Measurements from ENCODE around the gene PISD.

The PISD gene

GRCh38 chr22:31610611-31611010 lies 51.4 kb downstream of the PISD start:
- H3K79me2 ChIP-seq (ENCODE audit: insufficient read depth, low read length): no peaks in the 10 kb centered on the region
- no peaks in the 10 kb centered on the region for H3K9me2 ChIP-seq (replicated peaks; ENCODE audit: low read depth, low read length)
- no peaks in the 10 kb centered on the region for H3K36me3 ChIP-seq (ENCODE audit: insufficient read depth, low read length)
- H3K27me3 ChIP-seq (ENCODE audit: insufficient read depth, low read length, poor library complexity, severe bottlenecking): no peaks in the 10 kb centered on the region
- H3K9ac ChIP-seq (ENCODE audit: low read depth, low read length, poor library complexity, severe bottlenecking): no peak overlapping the region
- H3K4me3 ChIP-seq (ENCODE audit: low read length, poor library complexity, severe bottlenecking): no peak overlapping the region
- H4K20me1 ChIP-seq (ENCODE audit: insufficient read depth, low read length, poor library complexity, severe bottlenecking): no peaks in the 10 kb centered on the region
- TF ChIP-seq EZH2phosphoT487 (IDR thresholded peaks at IDR 0.05; ENCODE audit: borderline replicate concordance) (no peak), CTCF (conservative IDR thresholded peaks at IDR 0.05; ENCODE audit: low read length) (no peak)
- no peak overlapping the region for H3K4me2 ChIP-seq (ENCODE audit: low read depth, low read length, poor library complexity, severe bottlenecking)
- no peaks in the 10 kb centered on the region for H3K9me3 ChIP-seq (ENCODE audit: insufficient read depth, low read depth, low read length)
- H2AFZ ChIP-seq (ENCODE audit: low read length): no peak overlapping the region
- no peaks in the 10 kb centered on the region for H3F3A ChIP-seq (ENCODE audit: low read depth)
- peaks cover 2% of the 10 kb centered on the region for H3K4me1 ChIP-seq (ENCODE audit: insufficient read depth, low read length, poor library complexity, severe bottlenecking)

- no peaks in the 10 kb centered on the region for H4K20me1 ChIP-seq (ENCODE audit: insufficient read depth, low read length, poor library complexity, severe bottlenecking)
- TF ChIP-seq EZH2phosphoT487 (IDR thresholded peaks at IDR 0.05; ENCODE audit: borderline replicate concordance) (no peak), CTCF (conservative IDR thresholded peaks at IDR 0.05; ENCODE audit: low read length) (no peak)
- H3F3A ChIP-seq (ENCODE audit: low read depth): no peaks in the 10 kb centered on the region
- no peak overlapping the region for H3K4me3 ChIP-seq (ENCODE audit: low read length, poor library complexity, severe bottlenecking)
- no peak overlapping the region for H2AFZ ChIP-seq (ENCODE audit: low read length)
- no peak overlapping the region for H3K4me2 ChIP-seq (ENCODE audit: low read depth, low read length, poor library complexity, severe bottlenecking)
- no peaks in the 10 kb centered on the region for H3K9me2 ChIP-seq (replicated peaks; ENCODE audit: low read depth, low read length)
- H3K36me3 ChIP-seq (ENCODE audit: insufficient read depth, low read length): no peaks in the 10 kb centered on the region
- H3K9ac ChIP-seq (ENCODE audit: low read depth, low read length, poor library complexity, severe bottlenecking): no peak overlapping the region
- H3K79me2 ChIP-seq (ENCODE audit: insufficient read depth, low read length): no peaks in the 10 kb centered on the region
- no peaks in the 10 kb centered on the region for H3K27me3 ChIP-seq (ENCODE audit: insufficient read depth, low read length, poor library complexity, severe bottlenecking)
- no peaks in the 10 kb centered on the region for H3K9me3 ChIP-seq (ENCODE audit: insufficient read depth, low read depth, low read length)
- H3K4me1 ChIP-seq (ENCODE audit: insufficient read depth, low read length, poor library complexity, severe bottlenecking): no peaks in the 10 kb centered on the region
Measured at GRCh38 chr22:31609716-31610115, 52.3 kb downstream of the PISD start.

- TF ChIP-seq EZH2phosphoT487 (IDR thresholded peaks at IDR 0.05; ENCODE audit: borderline replicate concordance): no peak
- TF ChIP-seq CTCF (conservative IDR thresholded peaks at IDR 0.05; ENCODE audit: low read length): no peak
- no peaks in the 10 kb centered on the region for H3K79me2 ChIP-seq (ENCODE audit: insufficient read depth, low read length)
- no peaks in the 10 kb centered on the region for H4K20me1 ChIP-seq (ENCODE audit: insufficient read depth, low read length, poor library complexity, severe bottlenecking)
- H3K4me3 ChIP-seq (ENCODE audit: low read length, poor library complexity, severe bottlenecking): no peak overlapping the region
- H3K4me2 ChIP-seq (ENCODE audit: low read depth, low read length, poor library complexity, severe bottlenecking): no peak overlapping the region
- no peak overlapping the region for H2AFZ ChIP-seq (ENCODE audit: low read length)
- no peaks in the 10 kb centered on the region for H3K9me2 ChIP-seq (replicated peaks; ENCODE audit: low read depth, low read length)
- no peaks in the 10 kb centered on the region for H3K4me1 ChIP-seq (ENCODE audit: insufficient read depth, low read length, poor library complexity, severe bottlenecking)
- H3K9me3 ChIP-seq (ENCODE audit: insufficient read depth, low read depth, low read length): no peaks in the 10 kb centered on the region
- no peaks in the 10 kb centered on the region for H3K27me3 ChIP-seq (ENCODE audit: insufficient read depth, low read length, poor library complexity, severe bottlenecking)
- no peaks in the 10 kb centered on the region for H3F3A ChIP-seq (ENCODE audit: low read depth)
- H3K36me3 ChIP-seq (ENCODE audit: insufficient read depth, low read length): no peaks in the 10 kb centered on the region; the same call in 1 of the 2 replicates
- no peak overlapping the region for H3K9ac ChIP-seq (ENCODE audit: low read depth, low read length, poor library complexity, severe bottlenecking)
Measured at GRCh38 chr22:31607696-31608095, 54.3 kb downstream of the PISD start.
